DMS153 (cell line): ENCODE data around the gene CASKIN2.
"Not testable (repeated sequence)": the region's sequence is repeated elsewhere in the genome, so short reads cannot be mapped to it uniquely, and the experiment has no call there.

Experiments used
- DNase-seq: peaks from one replicate; lab custom pipeline; 2025; lab: John Stamatoyannopoulos, UW

CASKIN2 gene

GRCh38 chr17:75546181-75546580 is 30.8 kb upstream of the CASKIN2 start:
- no peak for DNase-seq

- no peak for DNase-seq
Measured at GRCh38 chr17:75544250-75544649, 28.9 kb upstream of the CASKIN2 start.

- no peak for DNase-seq
Measured at GRCh38 chr17:75542728-75543336, 27.5 kb upstream of the CASKIN2 start.

GRCh38 chr17:75542229-75542628 is 26.9 kb upstream of the CASKIN2 start:
- DNase-seq = no peak

GRCh38 chr17:75540923-75541503 is 25.7 kb upstream of the CASKIN2 start:
- no peak for DNase-seq

- DNase-seq = no peak
Measured at GRCh38 chr17:75539967-75540729, 24.8 kb upstream of the CASKIN2 start.

- no peak for DNase-seq
Measured at GRCh38 chr17:75536366-75536765, 21.0 kb upstream of the CASKIN2 start.

- DNase-seq = no peak
Measured at GRCh38 chr17:75535871-75536270, 20.5 kb upstream of the CASKIN2 start.

GRCh38 chr17:75535119-75535537 is 19.8 kb upstream of the CASKIN2 start:
- DNase-seq = no peak

GRCh38 chr17:75531721-75532072 is 16.4 kb upstream of the CASKIN2 start:
- DNase-seq = no peak

- no peak for DNase-seq
Measured at GRCh38 chr17:75530837-75531720, 15.7 kb upstream of the CASKIN2 start.

- no peak for DNase-seq
Measured at GRCh38 chr17:75526555-75527270, 11.4 kb upstream of the CASKIN2 start.

GRCh38 chr17:75525806-75526554 is 10.6 kb upstream of the CASKIN2 start:
- DNase-seq = no peak

- DNase-seq = peak; percentile 87
Measured at GRCh38 chr17:75524970-75525805, 9.9 kb upstream of the CASKIN2 start, which contains the start of gene LLGL2. TSS of gene LLGL2 (plus strand) at chr17:75525697. CDS start at chr17:75543427, 17,730 bp downstream.

- no peak for DNase-seq
Measured at GRCh38 chr17:75524269-75524969, 9.1 kb upstream of the CASKIN2 start.

- DNase-seq = no peak
Measured at GRCh38 chr17:75523647-75524046, 8.3 kb upstream of the CASKIN2 start.

- DNase-seq = no peak
Measured at GRCh38 chr17:75521951-75522727, 6.8 kb upstream of the CASKIN2 start.

GRCh38 chr17:75521290-75521689 is 6.0 kb upstream of the CASKIN2 start:
- DNase-seq = no peak

GRCh38 chr17:75520413-75520812 is 5.1 kb upstream of the CASKIN2 start:
- DNase-seq = not testable (repeated sequence)
